ENCODE measurements around the gene ATAD3B.
"Not testable (repeated sequence)": the region's sequence is repeated elsewhere in the genome, so short reads cannot be mapped to it uniquely, and the experiment has no call there.

ATAD3B gene

DNA sequence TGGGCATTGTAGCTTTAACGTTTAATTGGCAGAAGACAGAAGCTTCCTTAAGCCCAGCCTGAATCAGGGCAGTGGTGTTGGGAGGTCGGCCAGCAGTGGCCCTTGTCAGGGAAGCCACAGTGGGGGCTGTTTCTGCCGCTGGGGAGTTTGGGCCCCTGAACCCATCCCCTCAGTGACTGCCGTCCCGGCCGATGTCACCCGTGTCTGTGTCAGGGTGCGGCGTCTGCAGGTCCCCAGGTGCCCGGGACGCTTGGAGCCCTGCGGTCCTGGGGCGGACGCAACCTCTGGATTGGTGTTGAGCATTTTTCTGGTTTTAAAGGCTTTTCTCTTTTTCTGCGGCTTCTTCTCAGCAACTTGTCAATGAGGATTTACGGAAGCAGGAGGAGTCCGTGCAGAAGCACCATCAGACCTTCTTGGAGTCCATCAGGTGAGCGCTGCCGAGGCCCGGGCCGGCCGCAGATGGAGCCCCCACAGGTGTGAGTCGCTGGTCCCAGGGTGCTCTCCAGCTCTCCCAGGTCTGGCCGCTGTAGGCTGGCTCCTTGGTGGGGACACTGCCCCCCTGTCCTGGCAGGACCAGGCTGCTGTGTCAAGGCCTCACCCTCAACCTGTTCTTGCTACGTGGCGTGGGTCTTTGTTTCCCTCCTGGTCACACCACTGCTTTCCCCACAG, 19.7 kb upstream of the ATAD3B start:
- Histone ChIP-seq H3K4me2 (ENCODE audit: low read length) (no peak overlapping the region), H3K4me1 (no peaks in the 10 kb centered on the region), H3K79me2 (no peaks in the 10 kb centered on the region), H3K27me3 (ENCODE audit: control insufficient read depth, insufficient read depth, low read length) (no peaks in the 10 kb centered on the region), H3K36me3 (ENCODE audit: control insufficient read depth, insufficient read depth, low read length) (no peaks in the 10 kb centered on the region), H3K27ac (no peak overlapping the region), H3K9ac (no peak overlapping the region), H2AFZ (no peak overlapping the region), H3K9me3 (ENCODE audit: control insufficient read depth, low read length) (no peaks in the 10 kb centered on the region), H3K4me3 (ENCODE audit: low read depth, low read length) (no peak overlapping the region)
- no peak for TF ChIP-seq CTCF (IDR thresholded peaks at IDR 0.05)

- not testable (repeated sequence) for H3K79me2 ChIP-seq; H3K4me2 ChIP-seq (ENCODE audit: low read length)
Measured at GRCh38 chr1:1452365-1452739, 19.2 kb upstream of the ATAD3B start.

GRCh38 chr1:1452882-1453281, 18.7 kb upstream of the ATAD3B start:
- no peaks in the 10 kb centered on the region for H3K9me3 ChIP-seq (ENCODE audit: control insufficient read depth, low read length)
- H3K27ac ChIP-seq = no peak overlapping the region
- H3K27me3 ChIP-seq (ENCODE audit: control insufficient read depth, insufficient read depth, low read length) = no peaks in the 10 kb centered on the region
- no peak for TF ChIP-seq CTCF (IDR thresholded peaks at IDR 0.05)
- no peak overlapping the region for H2AFZ ChIP-seq
- no peaks in the 10 kb centered on the region for H3K36me3 ChIP-seq (ENCODE audit: control insufficient read depth, insufficient read depth, low read length)
- no peak overlapping the region for H3K4me2 ChIP-seq (ENCODE audit: low read length)
- H3K4me3 ChIP-seq (ENCODE audit: low read depth, low read length) = no peak overlapping the region
- no peaks in the 10 kb centered on the region for H3K4me1 ChIP-seq
- no peak overlapping the region for H3K9ac ChIP-seq
- H3K79me2 ChIP-seq = no peaks in the 10 kb centered on the region

More at GRCh38 chr1:1452365-1452739, 19.2 kb upstream of the ATAD3B start:
- not testable (repeated sequence) for H3K27me3 ChIP-seq (ENCODE audit: control insufficient read depth, insufficient read depth, low read length); H3K9me3 ChIP-seq (ENCODE audit: control insufficient read depth, low read length); H3K9ac ChIP-seq; H3K36me3 ChIP-seq (ENCODE audit: control insufficient read depth, insufficient read depth, low read length); H3K4me3 ChIP-seq (ENCODE audit: low read depth, low read length); H2AFZ ChIP-seq; H3K4me1 ChIP-seq; H3K27ac ChIP-seq

DNA sequence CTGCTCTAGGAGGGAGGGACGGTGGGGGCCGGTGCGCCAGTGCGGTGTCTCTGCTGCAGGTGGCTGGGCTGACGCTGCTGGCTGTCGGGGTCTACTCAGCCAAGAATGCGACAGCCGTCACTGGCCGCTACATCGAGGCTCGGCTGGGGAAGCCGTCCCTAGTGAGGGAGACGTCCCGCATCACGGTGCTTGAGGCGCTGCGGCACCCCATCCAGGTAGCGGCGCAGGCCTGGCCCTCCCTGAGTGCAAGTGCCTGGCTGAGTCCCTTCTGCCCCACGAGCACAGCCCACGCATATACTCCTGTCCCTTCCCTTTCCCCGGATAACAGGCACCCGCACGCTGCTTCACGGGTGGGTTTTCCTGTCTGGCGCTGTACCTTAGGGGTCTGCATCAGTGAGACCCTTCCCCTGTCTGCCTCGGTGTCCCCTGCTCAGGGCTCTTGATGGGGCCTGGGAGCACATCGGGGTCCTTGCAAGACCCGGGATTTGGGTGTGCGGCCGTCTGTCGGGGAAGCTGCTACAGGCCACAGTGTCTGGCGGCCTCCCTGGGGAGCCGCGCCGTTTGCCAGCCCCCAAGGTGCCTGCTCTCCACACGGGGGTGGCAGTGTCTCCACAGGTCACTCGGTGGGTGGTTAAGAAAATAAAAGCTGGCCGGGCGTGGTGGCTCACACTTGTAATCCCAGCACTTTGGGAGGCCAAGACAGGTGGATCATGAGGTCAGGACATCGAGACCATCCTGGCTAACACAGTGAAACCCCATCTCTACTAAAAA, 17.1 kb upstream of the ATAD3B start:
- not testable (repeated sequence) for H3K9me3 ChIP-seq (ENCODE audit: control insufficient read depth, low read length); H2AFZ ChIP-seq; H3K79me2 ChIP-seq; H3K4me1 ChIP-seq; H3K27ac ChIP-seq; H3K36me3 ChIP-seq (ENCODE audit: control insufficient read depth, insufficient read depth, low read length); H3K9ac ChIP-seq; H3K4me3 ChIP-seq (ENCODE audit: low read depth, low read length); H3K4me2 ChIP-seq (ENCODE audit: low read length); H3K27me3 ChIP-seq (ENCODE audit: control insufficient read depth, insufficient read depth, low read length)

DNA sequence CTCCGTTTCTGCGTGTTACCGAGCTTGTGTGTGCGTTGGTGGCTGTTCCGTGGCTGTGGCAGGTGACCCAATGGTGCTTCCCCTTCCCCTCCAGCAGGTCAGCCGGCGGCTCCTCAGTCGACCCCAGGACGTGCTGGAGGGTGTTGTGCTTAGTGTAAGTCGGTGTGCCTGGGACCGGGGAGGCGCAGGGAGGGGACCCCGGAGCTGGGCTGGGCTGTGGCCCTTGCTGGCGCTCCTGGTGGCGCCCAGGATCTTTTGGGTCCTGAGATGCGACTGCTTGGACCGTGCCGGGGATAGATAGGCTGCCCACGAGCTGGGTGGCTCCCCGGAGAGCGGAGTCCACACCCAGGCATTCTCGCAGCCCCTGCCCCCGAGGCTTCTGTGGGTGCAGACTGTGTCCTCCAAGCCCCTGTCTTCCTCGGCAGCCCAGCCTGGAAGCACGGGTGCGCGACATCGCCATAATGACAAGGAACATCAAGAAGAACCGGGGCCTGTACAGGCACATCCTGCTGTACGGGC, 16.1 kb upstream of the ATAD3B start:
- no peak overlapping the region for H3K9ac ChIP-seq
- no peaks in the 10 kb centered on the region for H3K27me3 ChIP-seq (ENCODE audit: control insufficient read depth, insufficient read depth, low read length)
- TF ChIP-seq CTCF (IDR thresholded peaks at IDR 0.05) = no peak
- H3K79me2 ChIP-seq = no peaks in the 10 kb centered on the region
- H3K36me3 ChIP-seq (ENCODE audit: control insufficient read depth, insufficient read depth, low read length) = no peaks in the 10 kb centered on the region
- no peak overlapping the region for H2AFZ ChIP-seq
- H3K4me1 ChIP-seq = no peaks in the 10 kb centered on the region
- H3K9me3 ChIP-seq (ENCODE audit: control insufficient read depth, low read length) = no peaks in the 10 kb centered on the region
- no peak overlapping the region for H3K27ac ChIP-seq
- no peak overlapping the region for H3K4me3 ChIP-seq (ENCODE audit: low read depth, low read length)
- no peak overlapping the region for H3K4me2 ChIP-seq (ENCODE audit: low read length)

GRCh38 chr1:1455934-1456333, 15.6 kb upstream of the ATAD3B start:
- H3K9me3 ChIP-seq (ENCODE audit: control insufficient read depth, low read length); H3K9ac ChIP-seq; H3K79me2 ChIP-seq; H3K4me2 ChIP-seq (ENCODE audit: low read length); H3K36me3 ChIP-seq (ENCODE audit: control insufficient read depth, insufficient read depth, low read length); H3K4me3 ChIP-seq (ENCODE audit: low read depth, low read length); H2AFZ ChIP-seq; H3K4me1 ChIP-seq; H3K27ac ChIP-seq; H3K27me3 ChIP-seq (ENCODE audit: control insufficient read depth, insufficient read depth, low read length): not testable (repeated sequence)

DNA sequence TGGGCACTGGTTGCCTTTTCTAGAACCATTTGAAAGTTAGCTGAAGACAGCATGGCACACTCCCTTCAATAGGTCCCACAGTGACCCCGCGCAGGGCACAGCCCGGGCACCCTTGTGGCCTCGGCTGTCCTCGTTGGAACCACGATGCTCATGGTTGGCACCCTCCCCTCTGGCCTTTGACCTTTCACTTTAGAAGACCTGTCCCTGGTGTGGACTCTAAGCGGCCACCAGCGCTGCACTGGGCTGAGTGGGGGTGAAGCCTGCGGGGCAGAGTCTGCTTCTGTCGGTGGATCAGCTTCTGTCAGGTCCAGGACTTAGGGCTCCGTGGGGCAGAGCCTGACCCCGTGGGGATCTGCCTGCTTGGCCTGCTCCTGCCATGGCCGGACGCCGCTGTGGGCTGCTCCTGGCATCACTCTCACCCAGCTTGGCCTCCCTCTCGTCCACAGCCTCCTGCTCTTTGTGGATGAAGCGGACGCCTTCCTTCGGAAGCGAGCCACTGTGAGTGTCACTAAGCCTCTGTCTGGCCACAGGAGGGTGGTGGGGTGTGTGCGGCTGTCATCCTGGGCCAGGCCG, 14.8 kb upstream of the ATAD3B start:
- not testable (repeated sequence) for H3K4me2 ChIP-seq (ENCODE audit: low read length); H3K27ac ChIP-seq; H3K27me3 ChIP-seq (ENCODE audit: control insufficient read depth, insufficient read depth, low read length); H3K9me3 ChIP-seq (ENCODE audit: control insufficient read depth, low read length); H3K79me2 ChIP-seq; H3K9ac ChIP-seq; H2AFZ ChIP-seq; H3K36me3 ChIP-seq (ENCODE audit: control insufficient read depth, insufficient read depth, low read length); H3K4me1 ChIP-seq; H3K4me3 ChIP-seq (ENCODE audit: low read depth, low read length)

GRCh38 chr1:1459156-1459555, 12.4 kb upstream of the ATAD3B start:
- H3K27ac ChIP-seq; H3K27me3 ChIP-seq (ENCODE audit: control insufficient read depth, insufficient read depth, low read length); H3K9me3 ChIP-seq (ENCODE audit: control insufficient read depth, low read length); H3K4me1 ChIP-seq; H3K36me3 ChIP-seq (ENCODE audit: control insufficient read depth, insufficient read depth, low read length); H3K4me3 ChIP-seq (ENCODE audit: low read depth, low read length); H2AFZ ChIP-seq; H3K9ac ChIP-seq; H3K79me2 ChIP-seq; H3K4me2 ChIP-seq (ENCODE audit: low read length): not testable (repeated sequence)

Measured in parathyroid adenoma (tissue), 2 donors.